ENCODE measurements around the gene HNRNPA1. TPM values are rescaled to one million over a fixed set of nuclear protein-coding genes. Genes with fewer than 3 reads are reported as not detected.
A peak's percentile ranks its signal among the peaks of the same experiment; 100 is the strongest.

The HNRNPA1 gene
- total and polyA plus RNA-seq, 9 of the 15 experiments (the other 6 are each of a cell fraction or from before 2014, with no cell fraction given) = 1,166 to 2,703 (median 1,815) TPM

DNA sequence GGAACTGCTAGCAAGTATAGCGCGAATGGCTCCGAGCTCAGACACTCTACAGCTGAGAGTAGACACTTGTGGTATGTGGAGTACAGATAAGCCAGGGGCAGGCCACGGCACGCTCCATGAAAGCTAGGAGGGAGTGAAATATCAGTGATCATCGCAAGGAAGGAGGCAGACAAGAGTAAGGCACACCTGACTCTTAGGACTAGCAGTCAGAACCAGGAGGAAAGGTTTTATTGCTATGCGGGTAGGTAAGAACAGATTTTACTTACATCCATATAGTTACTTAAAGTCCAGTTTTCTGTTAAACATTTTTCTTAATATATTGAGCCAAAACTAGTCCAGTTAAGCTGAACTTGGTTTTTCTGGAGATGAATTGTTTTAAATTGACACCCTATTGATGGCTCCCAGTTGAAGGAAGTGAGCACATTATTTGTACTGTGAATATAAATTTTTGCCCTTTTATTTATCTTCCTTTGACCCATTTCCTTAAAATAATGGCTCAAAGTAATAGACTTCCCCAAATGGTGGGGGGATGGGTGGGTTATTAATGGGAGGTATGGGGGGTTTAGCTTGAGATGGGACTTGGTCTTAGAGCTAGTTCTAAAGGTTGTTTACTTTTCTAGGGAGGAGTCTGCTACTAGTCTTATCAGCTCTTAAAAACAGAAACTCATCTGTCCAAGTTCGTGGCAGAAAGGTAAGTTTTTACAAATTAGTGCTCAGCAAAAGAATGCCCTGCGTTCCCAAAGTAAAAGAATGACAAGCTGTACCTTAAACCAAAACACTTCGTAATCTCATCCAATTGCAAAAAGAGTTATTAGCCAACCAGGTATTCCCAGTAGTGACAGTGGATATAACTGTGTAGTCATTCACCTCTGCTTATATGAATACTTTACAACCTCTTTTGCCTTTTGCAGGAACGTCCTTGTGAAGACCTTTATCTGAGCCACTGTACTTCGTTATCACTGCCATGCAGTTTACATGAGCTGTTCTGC lies 5.8 kb downstream of the HNRNPA1 start (continued):
- TF ChIP-seq, protein P1, sequence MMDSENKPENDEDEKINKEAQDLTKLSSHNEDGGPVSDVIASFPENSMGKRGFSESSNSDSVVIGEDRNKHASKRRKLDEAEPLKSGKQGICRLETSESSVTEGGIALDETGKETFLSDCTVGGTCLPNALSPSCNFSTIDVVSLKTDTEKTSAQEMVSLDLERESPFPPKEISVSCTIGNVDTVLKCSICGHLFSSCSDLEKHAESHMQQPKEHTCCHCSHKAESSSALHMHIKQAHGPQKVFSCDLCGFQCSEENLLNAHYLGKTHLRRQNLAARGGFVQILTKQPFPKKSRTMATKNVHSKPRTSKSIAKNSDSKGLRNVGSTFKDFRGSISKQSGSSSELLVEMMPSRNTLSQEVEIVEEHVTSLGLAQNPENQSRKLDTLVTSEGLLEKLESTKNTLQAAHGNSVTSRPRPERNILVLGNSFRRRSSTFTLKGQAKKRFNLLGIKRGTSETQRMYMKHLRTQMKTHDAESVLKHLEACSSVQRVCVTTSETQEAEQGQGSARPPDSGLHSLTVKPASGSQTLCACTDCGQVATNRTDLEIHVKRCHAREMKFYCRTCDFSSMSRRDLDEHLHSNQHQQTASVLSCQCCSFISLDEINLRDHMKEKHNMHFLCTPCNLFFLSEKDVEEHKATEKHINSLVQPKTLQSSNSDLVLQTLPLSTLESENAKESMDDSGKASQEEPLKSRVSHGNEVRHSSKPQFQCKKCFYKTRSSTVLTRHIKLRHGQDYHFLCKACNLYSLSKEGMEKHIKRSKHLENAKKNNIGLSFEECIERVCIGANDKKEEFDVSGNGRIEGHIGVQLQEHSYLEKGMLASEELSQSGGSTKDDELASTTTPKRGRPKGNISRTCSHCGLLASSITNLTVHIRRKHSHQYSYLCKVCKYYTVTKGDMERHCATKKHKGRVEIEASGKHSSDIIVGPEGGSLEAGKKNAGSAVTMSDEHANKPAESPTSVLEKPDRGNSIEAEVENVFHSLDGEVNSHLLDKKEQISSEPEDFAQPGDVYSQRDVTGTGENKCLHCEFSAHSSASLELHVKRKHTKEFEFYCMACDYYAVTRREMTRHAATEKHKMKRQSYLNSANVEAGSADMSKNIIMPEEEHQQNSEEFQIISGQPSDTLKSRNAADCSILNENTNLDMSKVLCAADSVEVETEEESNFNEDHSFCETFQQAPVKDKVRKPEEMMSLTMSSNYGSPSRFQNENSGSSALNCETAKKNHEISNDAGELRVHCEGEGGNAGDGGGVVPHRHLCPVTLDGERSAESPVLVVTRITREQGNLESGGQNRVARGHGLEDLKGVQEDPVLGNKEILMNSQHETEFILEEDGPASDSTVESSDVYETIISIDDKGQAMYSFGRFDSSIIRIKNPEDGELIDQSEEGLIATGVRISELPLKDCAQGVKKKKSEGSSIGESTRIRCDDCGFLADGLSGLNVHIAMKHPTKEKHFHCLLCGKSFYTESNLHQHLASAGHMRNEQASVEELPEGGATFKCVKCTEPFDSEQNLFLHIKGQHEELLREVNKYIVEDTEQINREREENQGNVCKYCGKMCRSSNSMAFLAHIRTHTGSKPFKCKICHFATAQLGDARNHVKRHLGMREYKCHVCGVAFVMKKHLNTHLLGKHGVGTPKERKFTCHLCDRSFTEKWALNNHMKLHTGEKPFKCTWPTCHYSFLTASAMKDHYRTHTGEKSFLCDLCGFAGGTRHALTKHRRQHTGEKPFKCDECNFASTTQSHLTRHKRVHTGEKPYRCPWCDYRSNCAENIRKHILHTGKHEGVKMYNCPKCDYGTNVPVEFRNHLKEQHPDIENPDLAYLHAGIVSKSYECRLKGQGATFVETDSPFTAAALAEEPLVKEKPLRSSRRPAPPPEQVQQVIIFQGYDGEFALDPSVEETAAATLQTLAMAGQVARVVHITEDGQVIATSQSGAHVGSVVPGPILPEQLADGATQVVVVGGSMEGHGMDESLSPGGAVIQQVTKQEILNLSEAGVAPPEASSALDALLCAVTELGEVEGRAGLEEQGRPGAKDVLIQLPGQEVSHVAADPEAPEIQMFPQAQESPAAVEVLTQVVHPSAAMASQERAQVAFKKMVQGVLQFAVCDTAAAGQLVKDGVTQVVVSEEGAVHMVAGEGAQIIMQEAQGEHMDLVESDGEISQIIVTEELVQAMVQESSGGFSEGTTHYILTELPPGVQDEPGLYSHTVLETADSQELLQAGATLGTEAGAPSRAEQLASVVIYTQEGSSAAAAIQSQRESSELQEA (IDR thresholded peaks at IDR 0.05; ENCODE audit: low read depth) = 0 out of 2 replicates have a peak, but pooled peaks have one; percentile 14
- TF ChIP-seq ZBTB8A (IDR thresholded peaks at IDR 0.05; ENCODE audit: partially characterized antibody) (no peak), SLC30A9 (CRISPR knock-in tag; IDR thresholded peaks at IDR 0.05) (no peak), ZKSCAN3 (CRISPR knock-in tag; IDR thresholded peaks at IDR 0.05) (no peak), GATAD2A (IDR thresholded peaks at IDR 0.05) (0 out of 2 replicates have a peak, but pooled peaks have one; percentile 41), ZBED1 (IDR thresholded peaks at IDR 0.05) (peak; percentile 89; the same call in 1 of the 2 replicates), ZNF224 (CRISPR knock-in tag; IDR thresholded peaks at IDR 0.05) (no peak), GABPB2 (CRISPR knock-in tag; conservative IDR thresholded peaks at IDR 0.05) (no peak), TBP (optimal IDR thresholded peaks at IDR 0.05; ENCODE audit: low read depth, low read length) (no peak), ARHGAP35 (IDR thresholded peaks at IDR 0.05; ENCODE audit: partially characterized antibody) (no peak), ZBTB1 (CRISPR knock-in tag; IDR thresholded peaks at IDR 0.05; ENCODE audit: borderline replicate concordance, low read depth) (no peak), DDX20 (tag; IDR thresholded peaks at IDR 0.05; ENCODE audit: low read depth) (no peak), HDGF (IDR thresholded peaks at IDR 0.05) (no peak), HNRNPK (IDR thresholded peaks at IDR 0.05; ENCODE audit: low read depth, low read length, poor library complexity, severe bottlenecking) (no peak), EP400 (IDR thresholded peaks at IDR 0.05) (peak; percentile 8; the same call in 1 of the 2 replicates), ZBTB11 (CRISPR knock-in tag; IDR thresholded peaks at IDR 0.05) (no peak), CBFB (CRISPR knock-in tag; IDR thresholded peaks at IDR 0.05) (no peak)

Measured in K562 (cell line).